GM18870 (cell line): ENCODE results near the gene CTBP2.

Experiments
- ATAC-seq: cut with Tn5 transposase; IDR thresholded peaks from one replicate; pipeline ENCODE4 v1.9.1; 2021; ENCODE audit warnings: moderate library complexity; ENCODE audit not compliant: unreplicated experiment

CTBP2 gene

GRCh38 chr10:125146791-125147579 lies 13.4 kb downstream of the CTBP2 start:
- ATAC-seq: no peak

GRCh38 chr10:125145636-125146035 lies 14.7 kb downstream of the CTBP2 start:
- no peak for ATAC-seq

GRCh38 chr10:125144693-125145623 lies 15.4 kb downstream of the CTBP2 start:
- no peak for ATAC-seq

- no peak for ATAC-seq
Observed at GRCh38 chr10:125144206-125144605, 16.2 kb downstream of the CTBP2 start.

- no peak for ATAC-seq
Observed at GRCh38 chr10:125142946-125143345, 17.4 kb downstream of the CTBP2 start.

- ATAC-seq: no peak
Observed at GRCh38 chr10:125141860-125142484, 18.4 kb downstream of the CTBP2 start.

GRCh38 chr10:125141150-125141859 lies 19.1 kb downstream of the CTBP2 start:
- ATAC-seq: no peak

GRCh38 chr10:125140151-125140550 lies 20.2 kb downstream of the CTBP2 start:
- ATAC-seq: no peak

GRCh38 chr10:125137601-125138438 lies 22.5 kb downstream of the CTBP2 start:
- no peak for ATAC-seq

- no peak for ATAC-seq
Observed at GRCh38 chr10:125136087-125136486, 24.3 kb downstream of the CTBP2 start.

- ATAC-seq: no peak
Observed at GRCh38 chr10:125135771-125136035, 24.7 kb downstream of the CTBP2 start.

GRCh38 chr10:125134916-125135770 lies 25.2 kb downstream of the CTBP2 start:
- ATAC-seq: no peak

GRCh38 chr10:125134483-125134848 lies 25.9 kb downstream of the CTBP2 start:
- no peak for ATAC-seq

- no peak for ATAC-seq
Observed at GRCh38 chr10:125133696-125134482, 26.5 kb downstream of the CTBP2 start.

- no peak for ATAC-seq
Observed at GRCh38 chr10:125132344-125132743, 28.0 kb downstream of the CTBP2 start.

GRCh38 chr10:125130916-125131315 lies 29.4 kb downstream of the CTBP2 start:
- ATAC-seq: no peak

- ATAC-seq: no peak
Observed at GRCh38 chr10:125130260-125130659, 30.1 kb downstream of the CTBP2 start.

GRCh38 chr10:125129076-125129458 lies 31.3 kb downstream of the CTBP2 start:
- no peak for ATAC-seq
